IMR-90 (cell line): Measurements from ENCODE around the gene RYK. TPM values are rescaled to one million over a fixed set of nuclear protein-coding genes. Genes with fewer than 3 reads are reported as not detected.

ENCODE experiments used
- ATAC-seq: fragments of 200-7000 bp; cut with Tn5 transposase; 2 replicates; pipeline ENCODE4 v1.9.1; 2020; ENCODE audit warnings: low read depth, mild to moderate bottlenecking, moderate library complexity
- BruUV-seq: library from RNA; stranded (reverse); fragments of 400-500 nt; replicated peaks from 2 replicates; lab custom pipeline; 2021; lab: Mats Ljungman, UMichigan
- CTCF ChIA-PET: fragments of 300-600 bp; formaldehyde crosslinking; extraction: SDS; loops from one replicate; lab custom pipeline; 2021; ENCODE audit warnings: antibody characterized with exemption; lab: Yijun Ruan, JAX
- POLR2A ChIA-PET: fragments of 300-600 bp; sonication (Branson Sonifier 250); formaldehyde crosslinking; loops from one replicate; lab custom pipeline; 2022; ENCODE audit warnings: antibody characterized with exemption; ENCODE audit not compliant: unreplicated experiment; lab: Charles Lee
- DNase-seq: peaks from one replicate; pipeline ENCODE4 v3.0.0; 2013
- H2AFZ ChIP-seq: replicated peaks from 2 replicates; pipeline ENCODE3; 2013; ENCODE audit warnings: low read length, mild to moderate bottlenecking; ENCODE audit not compliant: poor library complexity
- H2AK5ac ChIP-seq: 2 replicates; pipeline ENCODE4 v1.6.1; 2013; ENCODE audit warnings: low read depth, low read length, inconsistent platforms
- H2AK9ac ChIP-seq: replicated peaks from 2 replicates; pipeline ENCODE3; 2013; ENCODE audit warnings: mild to moderate bottlenecking, low read depth, low read length, moderate library complexity; ENCODE audit not compliant: poor library complexity
- H2BK120ac ChIP-seq: 2 replicates; pipeline ENCODE4 v1.6.1; 2013; ENCODE audit warnings: low read depth, low read length, inconsistent platforms
- H2BK15ac ChIP-seq: 3 replicates; pipeline ENCODE4 v1.6.1; 2013; ENCODE audit warnings: low read depth, low read length, inconsistent platforms
- H2BK20ac ChIP-seq: 2 replicates; pipeline ENCODE4 v1.6.1; 2013; ENCODE audit warnings: low read depth, mild to moderate bottlenecking, inconsistent platforms, low read length, moderate library complexity
- H2BK5ac ChIP-seq: 2 replicates; pipeline ENCODE4 v1.6.1; 2013; ENCODE audit warnings: mild to moderate bottlenecking, low read depth, low read length, inconsistent platforms; ENCODE audit not compliant: poor library complexity, severe bottlenecking
- H3K14ac ChIP-seq: replicated peaks from 2 replicates; pipeline ENCODE4 v1.6.1; 2013; ENCODE audit warnings: low read depth, low read length, inconsistent platforms
- H3K18ac ChIP-seq: 2 replicates; pipeline ENCODE4 v1.6.1; 2013; ENCODE audit warnings: low read depth, low read length, control low read depth
- H3K23ac ChIP-seq: 2 replicates; pipeline ENCODE4 v1.6.1; 2013; ENCODE audit warnings: low read depth, low read length, inconsistent platforms
- H3K27ac ChIP-seq: 2 replicates; pipeline ENCODE4 v1.5.1; 2013; ENCODE audit warnings: mild to moderate bottlenecking, control low read depth, low read length; ENCODE audit not compliant: insufficient read depth
- H3K27me3 ChIP-seq: 2 replicates; pipeline ENCODE4 v1.6.1; 2013; ENCODE audit warnings: low read length; ENCODE audit not compliant: control insufficient read depth, insufficient read depth
- H3K36me3 ChIP-seq: 2 replicates; pipeline ENCODE4 v1.6.1; 2013; ENCODE audit warnings: low read length, mixed read lengths; ENCODE audit not compliant: control insufficient read depth, insufficient read depth
- H3K4ac ChIP-seq: 2 replicates; pipeline ENCODE4 v1.6.1; 2013; ENCODE audit warnings: low read depth, low read length, inconsistent platforms
- H3K4me1 ChIP-seq: 2 replicates; pipeline ENCODE4 v1.6.1; 2013; ENCODE audit warnings: low read length, mixed read lengths; ENCODE audit not compliant: control insufficient read depth, insufficient read depth
- H3K4me2 ChIP-seq: 2 replicates; pipeline ENCODE4 v1.6.1; 2013; ENCODE audit warnings: low read depth, mild to moderate bottlenecking, control low read depth, low read length, moderate library complexity
- H3K4me3 ChIP-seq: 2 replicates; pipeline ENCODE4 v1.5.1; 2013; ENCODE audit warnings: low read depth, mild to moderate bottlenecking, control low read depth, low read length, moderate library complexity; ENCODE audit not compliant: insufficient read depth
- H3K56ac ChIP-seq: 2 replicates; pipeline ENCODE4 v1.6.1; 2013; ENCODE audit warnings: low read length, inconsistent platforms; ENCODE audit not compliant: insufficient read depth; ENCODE audit errors: extremely low read depth
- H3K79me1 ChIP-seq, 2 experiments: 2 replicates each; pipeline ENCODE4 v1.6.1; 2013; ENCODE audit warnings: low read length in 2 of 2, inconsistent platforms in 1 of 2, low read depth in 1 of 2
- H3K9ac ChIP-seq: 2 replicates; pipeline ENCODE4 v1.6.1; 2013; ENCODE audit warnings: low read depth, low read length, control low read depth
- H3K9me1 ChIP-seq: 2 replicates; pipeline ENCODE4 v1.6.1; 2013; ENCODE audit warnings: low read length, inconsistent platforms; ENCODE audit not compliant: insufficient read depth
- H3K9me3 ChIP-seq: 2 replicates; pipeline ENCODE4 v1.6.1; 2013; ENCODE audit warnings: low read length; ENCODE audit not compliant: control insufficient read depth, insufficient read depth
- H4K20me1 ChIP-seq: 2 replicates; pipeline ENCODE4 v1.6.1; 2013; ENCODE audit warnings: low read length, inconsistent platforms; ENCODE audit not compliant: insufficient read depth
- H4K5ac ChIP-seq: 2 replicates; pipeline ENCODE4 v1.6.1; 2013; ENCODE audit warnings: mild to moderate bottlenecking, low read depth, low read length, control low read depth
- H4K8ac ChIP-seq, 2 experiments: 2 replicates each; pipeline ENCODE4 v1.6.1; 2013; ENCODE audit warnings: low read depth in 2 of 2, low read length in 2 of 2, control low read depth in 1 of 2, inconsistent platforms in 1 of 2
- H4K91ac ChIP-seq: 2 replicates; pipeline ENCODE4 v1.6.1; 2013; ENCODE audit warnings: low read depth, low read length, inconsistent platforms; ENCODE audit not compliant: insufficient read depth
- BHLHE40 ChIP-seq: fragments of 150-350 bp; IDR thresholded peaks from 2 replicates; pipeline ENCODE4 v1.6.1; 2016; ENCODE audit warnings: mild to moderate bottlenecking, low read depth, low read length
- CHD1 ChIP-seq: IDR thresholded peaks from 2 replicates; pipeline ENCODE4 v1.6.1; 2012; ENCODE audit warnings: low read depth, low read length, improper control_type of control experiment
- FOS ChIP-seq: fragments of 150-350 bp; IDR thresholded peaks from 2 replicates; pipeline ENCODE4 v1.6.1; 2016; ENCODE audit warnings: low read depth, low read length
- MAFK ChIP-seq: IDR thresholded peaks from 2 replicates; pipeline ENCODE4 v1.6.1; 2012; ENCODE audit warnings: low read depth, low read length, improper control_type of control experiment
- POLR2A ChIP-seq: IDR thresholded peaks from 2 replicates; pipeline ENCODE4 v1.6.1; 2012; ENCODE audit warnings: mild to moderate bottlenecking, low read depth, low read length
- RAD21 ChIP-seq: IDR thresholded peaks from 2 replicates; pipeline ENCODE4 v1.6.1; 2012; ENCODE audit warnings: low read length, improper control_type of control experiment
- RCOR1 ChIP-seq: IDR thresholded peaks from 2 replicates; pipeline ENCODE4 v1.6.1; 2012; ENCODE audit warnings: mild to moderate bottlenecking, low read length, improper control_type of control experiment; ENCODE audit not compliant: insufficient replicate concordance
- USF2 ChIP-seq: fragments of 150-350 bp; IDR thresholded peaks from 2 replicates; pipeline ENCODE4 v1.6.1; 2017; ENCODE audit warnings: mild to moderate bottlenecking, antibody characterized with exemption, low read length, low read depth
- WGBS, 2 experiments: methylation state at CpG; one replicate each; pipeline versions ENCODE4 v1.1.5 to v1.1.7; 2013; ENCODE audit warnings: missing lambda C conversion rate in 2 of 2; ENCODE audit not compliant: insufficient read length in 1 of 2; ENCODE audit errors: extremely low coverage in 2 of 2; 5-methylcytosine and 5-hydroxymethylcytosine counted together
- dilution Hi-C: fragments of 300-500 bp; cut with HindIII; formaldehyde crosslinking; loops from one replicate; pipeline ENCODE4 v1.14.3; 2018; ENCODE audit warnings: low sequenced_read_pairs; ENCODE audit not compliant: unreplicated experiment
- in situ Hi-C: fragments of 300-500 bp; cut with MboI; formaldehyde crosslinking; loops from 3 replicates; pipeline ENCODE4 v1.14.3; 2019; ENCODE audit warnings: low sequenced_read_pairs, inconsistent platforms, mixed read lengths
- intact Hi-C: fragments of 100-400 bp; cut with micrococcal nuclease; formaldehyde crosslinking; loops from 2 replicates; pipeline ENCODE4 v1.10.0; 2022
- polyA plus RNA-seq, 3 experiments: library from polyadenylated mRNA; depleted of rRNA; stranded (reverse); fragments of >200 nt; gene quantifications; 2 replicates each; pipeline ENCODE4 v1.2.3, GENCODE V29; 2012; ENCODE audit warnings: low replicate concordance in 1 of 3
- total RNA-seq: library from RNA; depleted of rRNA; stranded (reverse); fragments of >200 nt; gene quantifications from 2 replicates; pipeline ENCODE4 v1.2.3, GENCODE V29; 2012

The RYK gene
- total and polyA plus RNA-seq, 2 of the 4 experiments (the other 2 are of a cell fraction) = 42.4 to 106 TPM

GRCh38 chr3:134199240-134199639 is 51.4 kb downstream of the RYK start:
- intact Hi-C loops (loop anchor here (2.0 to 10.0 kb wide), 3 partner anchors 100 to 384 kb away; no protein-coding TSS in a partner anchor), dilution Hi-C loops (no loop called here), in situ Hi-C loops (no loop called here)
- no peak overlapping the region for H3K4me2 ChIP-seq
- H3K27me3 ChIP-seq = no peaks in the 10 kb centered on the region
- H3K18ac ChIP-seq = peak overlapping the region; percentile 53; the same call in 1 of the 2 replicates
- H3K4ac ChIP-seq = 0 out of 2 replicates have a peak overlapping the region, but pooled peaks have one; percentile 19
- H3K36me3 ChIP-seq = peaks cover 16% of the 10 kb centered on the region
- no peak for ATAC-seq
- peaks cover 10% of the 10 kb centered on the region for H3K4me1 ChIP-seq
- no peaks in the 10 kb centered on the region for H3K9me1 ChIP-seq
- H3K9ac ChIP-seq = no peak overlapping the region
- H3K27ac ChIP-seq = no peak overlapping the region
- no peaks in the 10 kb centered on the region for H3K9me3 ChIP-seq
- H4K91ac ChIP-seq = no peak overlapping the region
- peak overlapping the region; percentile 23; the same call in 1 of the 2 replicates for H2BK120ac ChIP-seq
- no peak overlapping the region for H2AFZ ChIP-seq
- DNase-seq = no peak
- peaks cover 19 to 25% of the 10 kb centered on the region in 2 experiments for H3K79me1 ChIP-seq
- H2BK5ac ChIP-seq = peak overlapping the region; percentile 10
- TF ChIP-seq POLR2A (no peak), FOS (no peak), MAFK (no peak), RCOR1 (no peak), BHLHE40 (no peak), CHD1 (no peak), RAD21 (no peak), USF2 (no peak)
- no peak overlapping the region for H4K8ac ChIP-seq
- H2BK15ac ChIP-seq = 0 out of 3 replicates have a peak overlapping the region, but pooled peaks have one; percentile 50
- BruUV-seq = no TSS peak
- peak overlapping the region; percentile 45; the same call in 1 of the 2 replicates for H2BK20ac ChIP-seq
- H3K14ac ChIP-seq = no peak overlapping the region; the same call in 1 of the 2 replicates
- H4K5ac ChIP-seq = peak overlapping the region; percentile 28; the same call in 1 of the 2 replicates
- no peak overlapping the region for H3K56ac ChIP-seq
- no peak overlapping the region; the same call in 1 of the 2 replicates for H3K23ac ChIP-seq
- no peak overlapping the region for H2AK9ac ChIP-seq
- POLR2A ChIA-PET = no interaction called here
- no peak overlapping the region for H3K4me3 ChIP-seq
- peaks cover 3% of the 10 kb centered on the region; the same call in 1 of the 2 replicates for H4K20me1 ChIP-seq
- 80% methylated on average over 1 of the region's 3 CpGs; no CpG with 5 or more reads in 1 of the 2 experiments for WGBS, 2 experiments
- peak overlapping the region; percentile 13; the same call in 1 of the 2 replicates for H2AK5ac ChIP-seq
- CTCF ChIA-PET = interaction anchor here (5.8 kb wide), 1 partner anchor 13 kb away, joined by 37 read pairs; no protein-coding TSS in a partner anchor
